Activated effector memory CD4-positive, alpha-beta T cell treated with anti-CD3 and anti-CD28 coated beads, Interleukin-2, amount 50 U/mL, for 16 hours (primary cell): ENCODE measurements around the gene ATP2B1.

Source experiments
- DNase-seq: peaks from one replicate; pipeline ENCODE4 v3.0.0-alpha.2; 2020

The ATP2B1 gene

GRCh38 chr12:89574736-89575208 is 133.9 kb downstream of the ATP2B1 start:
- no peak for DNase-seq

GRCh38 chr12:89573051-89573810 is 135.4 kb downstream of the ATP2B1 start:
- DNase-seq: no peak

GRCh38 chr12:89571491-89572195 is 137.0 kb downstream of the ATP2B1 start:
- no peak for DNase-seq

- DNase-seq: no peak
Measured at GRCh38 chr12:89568484-89568883, 140.2 kb downstream of the ATP2B1 start.

GRCh38 chr12:89567691-89568239 is 140.9 kb downstream of the ATP2B1 start:
- DNase-seq: no peak

- no peak for DNase-seq
Measured at GRCh38 chr12:89566615-89567014, 142.0 kb downstream of the ATP2B1 start.

- no peak for DNase-seq
Measured at GRCh38 chr12:89565002-89565401, 143.6 kb downstream of the ATP2B1 start.

- no peak for DNase-seq
Measured at GRCh38 chr12:89559753-89560152, 148.9 kb downstream of the ATP2B1 start.

GRCh38 chr12:89556976-89557375 is 151.7 kb downstream of the ATP2B1 start:
- no peak for DNase-seq

- no peak for DNase-seq
Measured at GRCh38 chr12:89552376-89552775, 156.3 kb downstream of the ATP2B1 start.

- DNase-seq: no peak
Measured at GRCh38 chr12:89551747-89552146, 156.9 kb downstream of the ATP2B1 start.

GRCh38 chr12:89547101-89547500 is 161.5 kb downstream of the ATP2B1 start:
- DNase-seq: no peak

GRCh38 chr12:89546151-89546550 is 162.5 kb downstream of the ATP2B1 start:
- DNase-seq: no peak

- DNase-seq: no peak
Measured at GRCh38 chr12:89544681-89545184, 163.9 kb downstream of the ATP2B1 start.

GRCh38 chr12:89544022-89544421 is 164.6 kb downstream of the ATP2B1 start:
- DNase-seq: no peak

GRCh38 chr12:89542912-89543592 is 165.6 kb downstream of the ATP2B1 start:
- peak; percentile 82 for DNase-seq

- no peak for DNase-seq
Measured at GRCh38 chr12:89542236-89542635, 166.4 kb downstream of the ATP2B1 start.

- DNase-seq: no peak
Measured at GRCh38 chr12:89540586-89540985, 168.1 kb downstream of the ATP2B1 start.

GRCh38 chr12:89539426-89540223 is 169.0 kb downstream of the ATP2B1 start:
- no peak for DNase-seq

- no peak for DNase-seq
Measured at GRCh38 chr12:89538897-89539296, 169.7 kb downstream of the ATP2B1 start.
